ENCODE data around the gene SETD6. TPM values are rescaled to one million over a fixed set of nuclear protein-coding genes. Genes with fewer than 3 reads are reported as not detected.

The SETD6 gene
- total RNA-seq, 1 experiment from 2014 or later = 19.5 TPM

DNA sequence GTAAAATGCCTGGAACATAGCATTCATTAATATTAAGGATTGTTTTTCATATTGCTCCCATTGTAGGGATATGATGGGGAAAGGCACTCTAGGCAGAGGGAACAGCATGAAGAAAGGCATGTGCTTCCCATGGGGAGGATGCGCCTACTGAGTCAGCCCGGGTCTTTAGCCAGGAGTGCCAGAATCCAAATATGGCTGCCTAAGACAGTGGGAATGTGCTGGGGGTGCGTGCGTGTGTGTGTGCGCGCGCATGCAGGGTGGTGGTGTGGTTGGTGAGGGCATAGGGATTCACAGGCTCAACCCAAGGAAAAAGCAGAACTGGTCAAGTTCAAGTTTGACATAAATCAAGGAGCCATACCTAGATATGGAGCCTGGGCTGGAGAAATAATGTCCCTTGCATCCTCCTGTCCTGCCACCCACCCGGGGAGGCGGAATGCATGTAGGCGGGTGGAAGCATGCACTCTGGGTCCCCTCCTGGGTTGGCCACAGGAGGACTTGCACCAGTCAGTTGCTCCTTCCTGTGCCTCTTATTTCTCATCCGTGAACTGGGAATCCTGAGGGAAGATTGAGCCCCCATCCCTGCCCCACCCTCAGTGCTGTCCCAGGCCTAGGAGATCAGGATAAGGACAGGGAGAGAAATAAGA lies 34.0 kb upstream of the SETD6 start:
- no peak for DNase-seq (ENCODE audit: unreplicated experiment)
- Mint-ChIP-seq H3K36me3 (ENCODE audit: insufficient read depth, unreplicated experiment) (no peaks in the 10 kb centered on the region), H3K9me3 (ENCODE audit: unreplicated experiment) (no peaks in the 10 kb centered on the region), H3K4me3 (ENCODE audit: unreplicated experiment) (no peak overlapping the region), H3K4me1 (ENCODE audit: insufficient read depth, unreplicated experiment) (no peaks in the 10 kb centered on the region), H3K27ac (ENCODE audit: low read depth, unreplicated experiment) (no peak overlapping the region), H3K27me3 (ENCODE audit: insufficient read depth, unreplicated experiment) (peaks cover 17% of the 10 kb centered on the region)
- intact Hi-C loops (cut with micrococcal nuclease) = no loop called here
- BruUV-seq (replicated peaks) = no TSS peak
- ChIA-PET CTCF (interaction anchor here (0.9 to 1.2 kb wide), 2 partner anchors 12 to 144 kb away, joined by 3 to 4 read pairs; no protein-coding TSS in a partner anchor), POLR2A (interaction anchor here (0.7 kb wide), 2 partner anchors 64 to 134 kb away, joined by 3 to 4 read pairs; no protein-coding TSS in a partner anchor)
- TF ChIP-seq, protein P1, sequence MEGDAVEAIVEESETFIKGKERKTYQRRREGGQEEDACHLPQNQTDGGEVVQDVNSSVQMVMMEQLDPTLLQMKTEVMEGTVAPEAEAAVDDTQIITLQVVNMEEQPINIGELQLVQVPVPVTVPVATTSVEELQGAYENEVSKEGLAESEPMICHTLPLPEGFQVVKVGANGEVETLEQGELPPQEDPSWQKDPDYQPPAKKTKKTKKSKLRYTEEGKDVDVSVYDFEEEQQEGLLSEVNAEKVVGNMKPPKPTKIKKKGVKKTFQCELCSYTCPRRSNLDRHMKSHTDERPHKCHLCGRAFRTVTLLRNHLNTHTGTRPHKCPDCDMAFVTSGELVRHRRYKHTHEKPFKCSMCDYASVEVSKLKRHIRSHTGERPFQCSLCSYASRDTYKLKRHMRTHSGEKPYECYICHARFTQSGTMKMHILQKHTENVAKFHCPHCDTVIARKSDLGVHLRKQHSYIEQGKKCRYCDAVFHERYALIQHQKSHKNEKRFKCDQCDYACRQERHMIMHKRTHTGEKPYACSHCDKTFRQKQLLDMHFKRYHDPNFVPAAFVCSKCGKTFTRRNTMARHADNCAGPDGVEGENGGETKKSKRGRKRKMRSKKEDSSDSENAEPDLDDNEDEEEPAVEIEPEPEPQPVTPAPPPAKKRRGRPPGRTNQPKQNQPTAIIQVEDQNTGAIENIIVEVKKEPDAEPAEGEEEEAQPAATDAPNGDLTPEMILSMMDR (IDR thresholded peaks at IDR 0.05; ENCODE audit: unreplicated experiment) = no peak

DNA sequence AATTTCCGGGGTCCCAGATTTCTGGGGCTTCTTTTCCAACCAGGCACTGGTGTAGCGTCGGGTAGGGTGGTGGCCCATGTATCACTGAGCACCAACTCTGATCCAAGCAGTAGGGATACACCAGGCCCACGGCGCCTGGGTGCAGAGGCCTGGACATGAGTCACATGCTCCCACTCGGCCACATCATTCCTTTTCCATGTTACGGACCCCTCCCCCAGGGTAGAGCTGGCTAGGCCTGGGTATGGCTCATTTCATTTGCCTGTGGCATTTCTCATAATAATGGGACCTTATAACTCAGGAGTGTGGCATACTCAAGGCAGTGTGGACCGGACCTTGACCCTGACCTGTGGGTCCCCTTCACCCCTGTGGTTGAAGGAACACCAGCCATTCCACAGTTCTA lies 33.4 kb upstream of the SETD6 start:
- H3K9me3 Mint-ChIP-seq (ENCODE audit: unreplicated experiment) = no peaks in the 10 kb centered on the region
- POLR2A ChIA-PET = no interaction called here
- no peak for DNase-seq (ENCODE audit: unreplicated experiment)
- intact Hi-C loops (cut with micrococcal nuclease) = no loop called here
- no TSS peak for BruUV-seq (replicated peaks)
- peaks cover 17% of the 10 kb centered on the region for H3K27me3 Mint-ChIP-seq (ENCODE audit: insufficient read depth, unreplicated experiment)
- CTCF ChIA-PET = no interaction called here
- H3K36me3 Mint-ChIP-seq (ENCODE audit: insufficient read depth, unreplicated experiment) = no peaks in the 10 kb centered on the region
- TF ChIP-seq, protein P1 (IDR thresholded peaks at IDR 0.05; ENCODE audit: unreplicated experiment) = no peak
- H3K4me3 Mint-ChIP-seq (ENCODE audit: unreplicated experiment) = no peak overlapping the region
- no peaks in the 10 kb centered on the region for H3K4me1 Mint-ChIP-seq (ENCODE audit: insufficient read depth, unreplicated experiment)
- H3K27ac Mint-ChIP-seq (ENCODE audit: low read depth, unreplicated experiment) = no peak overlapping the region

DNA sequence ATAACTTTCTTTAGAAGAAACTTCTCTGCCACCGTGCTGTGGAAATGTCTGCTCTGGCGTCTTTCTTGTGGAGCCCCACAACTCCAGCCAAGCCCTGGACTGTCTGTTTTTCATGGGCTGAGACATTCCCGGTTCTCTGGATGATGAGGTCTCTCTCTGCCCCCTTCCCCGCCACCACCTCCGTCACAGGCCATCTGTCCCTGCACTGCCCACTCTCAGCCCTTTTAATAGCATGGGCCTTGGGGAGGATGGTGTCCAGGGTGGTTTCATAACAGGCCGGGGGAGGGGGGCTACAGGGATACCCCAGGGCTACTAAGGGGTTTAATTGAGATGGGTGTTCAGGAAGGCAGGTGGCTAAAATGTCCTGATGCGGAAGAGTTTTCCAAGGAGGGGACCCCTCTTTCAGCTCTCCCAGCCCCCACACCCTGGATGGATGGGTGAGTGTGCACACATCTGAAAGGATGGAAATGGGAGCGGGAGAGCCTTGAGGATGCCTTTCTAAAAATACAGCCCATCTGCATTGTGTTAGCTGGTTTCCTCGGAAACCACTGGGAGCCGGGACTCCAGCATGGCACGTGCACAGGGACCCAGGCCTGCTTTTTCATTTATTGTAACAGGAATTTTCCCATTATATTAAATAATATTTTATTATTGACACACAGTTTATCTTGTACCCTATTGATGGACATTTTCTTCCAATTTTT lies 30.0 kb upstream of the SETD6 start:
- CTCF ChIA-PET = interaction anchor here (0.5 to 7.4 kb wide), 12 partner anchors 8 to 178 kb away, joined by 3 to 170 read pairs (median 7); no protein-coding TSS in a partner anchor
- peaks cover 6% of the 10 kb centered on the region for H3K27me3 Mint-ChIP-seq (ENCODE audit: insufficient read depth, unreplicated experiment)
- H3K27ac Mint-ChIP-seq (ENCODE audit: low read depth, unreplicated experiment) = no peak overlapping the region

More for the DNA sequence above, 30.0 kb upstream of the SETD6 start:
- BruUV-seq (replicated peaks) = no TSS peak
- TF ChIP-seq, protein P1 (IDR thresholded peaks at IDR 0.05; ENCODE audit: unreplicated experiment) = no peak
- Mint-ChIP-seq H3K9me3 (ENCODE audit: unreplicated experiment) (no peaks in the 10 kb centered on the region), H3K4me1 (ENCODE audit: insufficient read depth, unreplicated experiment) (no peaks in the 10 kb centered on the region), H3K36me3 (ENCODE audit: insufficient read depth, unreplicated experiment) (no peaks in the 10 kb centered on the region), H3K4me3 (ENCODE audit: unreplicated experiment) (no peak overlapping the region)
- POLR2A ChIA-PET = interaction anchor here (3.0 kb wide), 1 partner anchor 148 kb away, joined by 25 read pairs; no protein-coding TSS in a partner anchor
- intact Hi-C loops (cut with micrococcal nuclease) = loop anchor here (5.0 kb wide), 1 partner anchor 463 kb away; no protein-coding TSS in a partner anchor
- no peak for DNase-seq (ENCODE audit: unreplicated experiment)

Measured in MCF 10A (cell line).